Muscle of arm (tissue), 12 donors: ENCODE measurements around the gene PDE6A. TPM values are rescaled to one million over a fixed set of nuclear protein-coding genes. Genes with fewer than 3 reads are reported as not detected.
"Not testable (repeated sequence)": the region's sequence is repeated elsewhere in the genome, so short reads cannot be mapped to it uniquely, and the experiment has no call there.

Experiments
- DNase-seq: peaks from one replicate; pipeline ENCODE4 v3.0.0-alpha.2; 2013
- polyA plus RNA-seq, 12 donors: library from polyadenylated mRNA; unstranded; fragments of 120-200 nt; gene quantifications; one replicate each; pipeline ENCODE4 v1.2.1, GENCODE V29; 2013; ENCODE audit not compliant: insufficient read length in 12 of 12

PDE6A gene
- polyA plus RNA-seq, 12 donors, result 0.04 to 0.12 (median 0.07) TPM; not detected in 4

DNA sequence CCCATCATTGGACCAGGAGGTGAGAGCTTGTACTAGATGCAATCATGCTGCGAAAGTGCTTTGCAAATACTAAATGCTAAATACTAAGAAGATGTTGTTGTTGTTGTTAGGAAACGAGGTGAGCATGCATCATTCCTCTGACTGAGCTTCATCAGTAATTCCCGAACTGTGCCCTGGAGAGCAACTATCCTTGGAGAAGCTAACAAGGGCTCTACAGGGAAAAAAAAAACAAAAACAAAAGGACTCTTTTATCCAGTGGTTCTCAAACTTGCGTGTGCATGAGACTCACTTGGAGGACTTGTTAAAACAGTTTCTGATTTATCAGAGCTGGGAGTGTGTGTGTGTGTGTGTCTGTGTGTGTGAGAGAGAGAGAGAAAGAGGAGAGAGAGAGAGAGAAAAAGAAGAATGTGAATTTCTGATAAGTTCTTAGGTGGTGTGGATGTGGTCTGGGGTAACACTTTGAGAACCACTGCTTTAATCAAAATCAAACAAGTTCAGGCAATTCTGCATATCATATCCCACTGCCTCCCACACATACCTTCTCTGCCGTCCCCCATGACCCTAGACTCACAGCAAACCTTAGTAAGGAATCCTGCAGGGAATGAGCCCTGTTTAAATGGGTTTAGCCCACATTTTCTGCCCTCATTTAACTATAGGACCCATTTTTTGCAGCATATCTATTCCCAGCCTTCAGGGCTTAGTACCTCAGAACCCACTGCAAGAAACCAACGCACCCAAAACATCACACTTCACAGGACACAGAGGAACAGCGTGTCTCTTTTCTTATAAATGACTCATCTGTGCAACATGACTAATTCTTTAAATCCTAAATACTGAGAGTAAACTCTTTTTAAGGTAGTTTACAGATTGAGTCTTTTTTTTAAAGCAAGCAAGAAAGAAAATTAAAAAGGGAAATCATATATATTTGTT is 48.9 kb downstream of the PDE6A start:
- no peak for DNase-seq

DNA sequence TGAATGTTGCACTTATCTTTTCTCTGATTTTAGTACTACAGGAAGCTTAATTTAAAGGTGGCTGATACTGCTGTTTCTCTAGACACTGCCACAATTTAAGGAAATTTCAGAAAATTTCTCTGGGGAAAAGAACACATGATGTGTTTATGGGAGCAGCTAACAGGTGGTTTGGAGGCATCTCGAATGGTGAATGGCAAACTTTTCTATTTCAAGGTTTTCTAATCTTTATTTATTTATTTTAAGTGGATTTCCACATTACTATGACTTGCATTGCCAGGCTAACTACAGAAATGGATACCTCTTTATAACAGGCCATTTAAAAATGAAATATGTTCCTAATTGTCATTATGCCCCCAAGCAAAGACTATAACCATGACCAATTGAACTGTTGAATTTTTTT is 50.4 kb downstream of the PDE6A start:
- no peak for DNase-seq

DNA sequence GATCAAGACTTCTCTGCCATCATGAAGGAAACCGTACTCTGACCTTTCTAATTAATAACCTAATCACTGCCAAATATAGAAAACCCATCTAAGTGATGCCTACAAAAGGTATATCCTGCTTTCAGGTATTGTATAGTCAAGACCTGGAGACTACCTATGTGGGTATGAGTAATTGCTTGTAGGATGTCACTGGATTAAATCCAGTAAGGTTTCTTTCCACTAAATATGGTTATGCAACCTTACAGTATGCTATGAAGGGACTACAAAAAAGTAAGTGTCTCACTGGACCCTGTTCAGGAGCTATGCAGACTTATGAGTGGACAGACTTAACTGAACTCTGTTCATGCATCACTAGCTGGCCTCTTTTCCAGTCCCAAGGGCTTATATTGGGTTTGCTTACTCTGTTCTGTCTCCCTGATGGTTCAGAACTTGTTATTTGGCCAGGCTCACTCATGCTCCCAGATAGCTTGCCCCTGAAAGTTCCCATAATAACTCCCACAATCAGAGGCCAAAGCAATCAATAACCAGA is 51.1 kb downstream of the PDE6A start:
- DNase-seq, result no peak

GRCh38 chr5:149892594-149892993 is 52.0 kb downstream of the PDE6A start:
- DNase-seq, result no peak

GRCh38 chr5:149888280-149888679 is 56.3 kb downstream of the PDE6A start:
- DNase-seq, result no peak

DNA sequence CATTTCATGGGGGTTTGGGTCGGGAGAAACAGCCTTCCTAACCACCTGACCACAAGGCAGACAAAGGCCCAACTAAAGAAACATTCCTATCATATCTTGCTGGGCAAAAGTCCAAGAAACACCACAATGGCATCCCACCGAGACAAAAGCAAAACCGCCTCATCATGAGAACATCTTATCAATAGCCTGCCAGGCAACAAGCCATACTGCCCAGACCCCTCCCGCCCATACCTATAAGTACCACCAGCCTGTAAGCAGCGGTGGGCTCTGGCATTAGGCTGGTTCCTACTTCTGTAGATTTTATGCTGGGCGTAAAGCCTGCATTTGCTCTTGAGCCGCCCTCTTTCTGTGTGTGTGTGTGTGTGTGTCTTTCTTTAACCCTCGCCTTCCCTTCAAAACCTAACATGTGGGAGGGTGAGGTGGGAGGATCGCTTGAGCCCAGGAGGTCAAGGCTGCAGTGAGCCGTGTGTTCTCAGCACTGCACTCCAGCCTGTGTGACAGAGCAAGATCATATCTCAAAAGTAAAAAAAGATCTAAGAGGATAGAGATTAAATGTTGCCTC is 56.9 kb downstream of the PDE6A start:
- no peak for DNase-seq

GRCh38 chr5:149886692-149887470 is 57.7 kb downstream of the PDE6A start:
- no peak for DNase-seq

DNA sequence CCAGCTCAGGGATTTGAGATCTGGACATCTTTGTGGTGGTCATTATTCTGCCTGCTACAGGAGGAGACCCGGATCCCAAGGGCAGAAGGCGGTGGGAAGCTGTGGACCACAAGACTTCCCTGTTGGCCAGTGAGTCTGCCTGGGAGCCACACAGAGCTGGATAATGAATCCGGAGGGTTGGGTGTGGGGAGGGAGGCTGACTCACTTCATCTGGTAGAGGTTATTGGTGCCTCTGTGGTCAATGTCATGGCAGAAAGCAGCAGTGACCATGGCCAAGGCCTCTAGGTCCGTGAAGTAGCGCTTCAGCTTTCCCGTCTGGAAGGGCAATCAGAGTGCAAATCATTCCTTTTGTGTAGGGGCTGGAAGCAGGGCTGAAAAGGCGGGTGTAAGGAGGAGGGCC is 58.5 kb downstream of the PDE6A start:
- no peak for DNase-seq

- no peak for DNase-seq
Measured at GRCh38 chr5:149885513-149885912, 59.1 kb downstream of the PDE6A start.

DNA sequence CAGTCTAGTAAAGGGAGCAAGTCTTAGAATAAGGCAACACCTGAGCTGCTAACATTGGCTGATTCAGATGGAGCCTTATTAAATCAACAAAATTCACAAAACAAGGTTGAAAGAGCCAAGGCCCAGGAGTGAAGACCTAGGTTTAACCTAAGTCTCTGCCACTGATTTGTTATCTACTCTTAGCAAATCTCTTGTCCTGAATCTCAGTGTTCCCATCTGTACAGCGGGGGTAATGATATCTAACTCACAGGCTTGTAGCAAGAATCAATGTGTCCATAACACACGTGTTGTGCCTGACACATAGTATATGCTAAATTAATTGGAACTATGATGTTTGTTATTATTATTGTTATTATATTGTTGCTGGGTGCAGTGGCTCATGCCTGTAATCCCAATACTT is 61.0 kb downstream of the PDE6A start:
- DNase-seq, result no peak

GRCh38 chr5:149882633-149883032 is 62.0 kb downstream of the PDE6A start:
- not testable (repeated sequence) for DNase-seq

DNA sequence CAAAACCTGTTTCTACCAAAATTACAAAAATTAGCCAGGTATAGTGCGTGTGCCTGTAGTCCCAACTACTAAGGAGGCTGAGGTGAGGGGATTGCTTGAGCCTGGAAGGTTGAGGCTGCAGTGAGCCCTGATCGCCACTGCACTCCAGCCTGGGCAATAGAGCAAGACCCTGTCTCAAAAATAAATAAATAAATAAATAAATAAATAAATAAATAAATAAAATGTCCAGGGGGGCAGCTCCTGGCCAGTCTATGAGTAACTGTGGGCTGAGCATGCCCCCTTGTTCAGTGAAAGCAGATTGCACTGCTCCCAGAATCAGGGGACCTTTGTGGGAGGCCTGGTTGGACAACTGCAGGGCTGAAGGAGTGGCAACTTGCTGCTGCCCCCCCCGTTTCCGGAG is 62.7 kb downstream of the PDE6A start:
- DNase-seq, result no peak

DNA sequence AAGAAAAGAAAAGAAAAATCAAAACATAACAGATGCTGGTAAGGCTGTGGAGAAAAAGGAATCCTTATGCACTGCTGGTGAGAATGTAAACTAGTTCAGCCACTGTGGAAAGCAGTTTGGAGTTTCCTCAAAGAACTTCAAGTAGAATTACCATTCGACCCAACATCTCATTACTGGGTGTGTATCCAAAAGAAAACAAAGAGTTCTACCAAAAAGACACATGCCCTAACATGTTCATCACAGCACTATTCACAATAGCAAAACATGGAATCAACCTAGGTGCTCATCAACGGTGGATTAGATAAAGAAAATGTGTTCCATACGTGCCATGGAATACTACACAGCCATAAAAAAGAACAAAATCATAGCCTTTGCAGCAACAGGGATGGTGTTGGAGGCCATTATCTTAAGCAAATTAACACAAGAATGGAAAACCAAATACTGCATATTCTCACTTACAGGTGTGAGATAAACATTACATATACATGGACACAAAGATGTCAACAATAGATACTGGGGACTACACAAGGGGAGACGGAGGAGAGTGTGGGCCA is 63.4 kb downstream of the PDE6A start:
- DNase-seq, result no peak

GRCh38 chr5:149879593-149879992 is 65.0 kb downstream of the PDE6A start:
- not testable (repeated sequence) for DNase-seq

DNA sequence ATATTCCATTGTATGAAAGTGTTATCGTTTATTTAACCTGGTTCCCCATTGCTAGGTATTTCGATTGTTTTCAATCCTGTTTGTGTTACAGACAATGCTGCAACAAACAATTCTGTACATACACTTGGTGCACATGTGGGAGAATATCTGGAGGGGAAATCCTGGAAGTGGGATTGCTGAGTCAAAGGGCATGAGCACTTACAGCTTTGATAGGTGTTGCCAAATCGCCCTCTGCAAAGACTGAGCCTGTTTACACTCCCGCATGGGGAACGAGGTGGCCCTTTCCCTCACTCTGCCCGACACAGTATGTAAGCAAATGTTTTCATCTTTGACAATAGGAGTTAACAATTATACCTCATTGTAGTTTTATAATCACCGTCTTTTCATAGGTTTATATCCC is 66.2 kb downstream of the PDE6A start:
- DNase-seq, result no peak

- DNase-seq, result no peak
Measured at GRCh38 chr5:149873896-149874295, 70.7 kb downstream of the PDE6A start.

- no peak for DNase-seq
Measured at GRCh38 chr5:149872351-149873040, 72.1 kb downstream of the PDE6A start.

GRCh38 chr5:149871471-149871870 is 73.1 kb downstream of the PDE6A start:
- no peak for DNase-seq

GRCh38 chr5:149870697-149871096 is 73.9 kb downstream of the PDE6A start:
- DNase-seq, result no peak

DNA sequence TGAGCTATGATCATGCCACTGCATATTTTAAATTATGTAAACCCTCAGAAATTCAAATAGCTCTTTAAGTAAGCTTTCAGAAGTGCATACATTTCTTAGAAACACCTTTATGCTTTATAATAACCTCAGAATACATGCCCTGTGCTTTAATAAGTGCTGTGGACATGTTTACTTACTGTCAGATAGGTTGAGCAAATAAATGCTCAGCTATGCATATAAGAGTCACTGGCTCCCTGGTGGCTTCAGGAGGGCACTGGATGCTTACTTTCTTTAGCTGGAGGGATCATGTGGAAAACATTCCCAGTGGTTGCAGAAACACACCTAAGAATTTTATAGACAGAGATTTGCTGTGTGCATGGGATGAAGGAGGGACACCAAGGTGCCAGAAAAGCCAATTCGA is 74.4 kb downstream of the PDE6A start:
- DNase-seq, result no peak

- no peak for DNase-seq
Measured at GRCh38 chr5:149869411-149869821, 75.2 kb downstream of the PDE6A start.
